ENCODE results near the gene EVI5L.

EVI5L gene

DNA sequence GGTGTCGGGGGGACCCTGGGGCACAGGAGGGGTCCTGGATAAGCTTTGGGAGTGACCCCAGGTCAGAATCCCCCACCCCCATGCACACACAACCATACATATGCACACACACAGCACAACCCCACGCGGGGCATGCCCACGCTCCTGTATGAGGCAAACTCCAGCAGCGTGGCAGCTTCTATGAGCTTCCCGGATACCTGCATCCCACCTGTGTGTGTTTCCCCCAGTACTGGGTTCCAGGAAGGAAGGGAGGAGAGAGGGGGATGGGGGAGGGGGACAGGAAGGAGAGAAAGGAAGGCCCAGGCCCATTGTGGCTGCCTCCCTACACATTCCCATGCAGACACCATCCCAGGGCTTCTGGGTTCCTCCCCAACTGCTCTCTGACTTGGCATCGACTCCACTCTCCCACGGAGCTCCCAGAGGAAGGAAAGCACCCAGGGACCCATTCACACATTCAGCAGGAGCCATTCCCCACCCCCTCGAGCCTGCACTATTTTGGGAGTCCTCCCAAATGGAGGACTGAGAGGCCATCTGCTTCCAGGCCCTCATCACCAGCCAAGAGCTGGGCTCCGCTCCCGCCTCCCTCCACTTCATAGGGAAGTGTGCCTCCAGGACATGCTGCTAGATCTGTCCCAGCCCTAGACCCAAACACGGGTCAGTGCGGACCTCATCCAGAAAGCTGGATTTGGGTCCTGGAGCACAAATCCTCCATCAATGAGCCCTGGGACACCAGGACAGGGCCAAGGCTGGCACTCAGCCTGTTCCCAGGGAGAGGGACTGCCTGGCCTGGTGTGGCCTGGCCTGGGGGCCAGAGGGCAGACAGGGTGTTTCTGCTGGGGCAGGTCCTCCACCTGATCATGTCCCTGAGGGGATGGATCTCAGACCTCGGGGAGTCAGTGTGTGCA is 30.9 kb downstream of the EVI5L start:
- no peak for DNase-seq (ENCODE audit: low spot score)

DNA sequence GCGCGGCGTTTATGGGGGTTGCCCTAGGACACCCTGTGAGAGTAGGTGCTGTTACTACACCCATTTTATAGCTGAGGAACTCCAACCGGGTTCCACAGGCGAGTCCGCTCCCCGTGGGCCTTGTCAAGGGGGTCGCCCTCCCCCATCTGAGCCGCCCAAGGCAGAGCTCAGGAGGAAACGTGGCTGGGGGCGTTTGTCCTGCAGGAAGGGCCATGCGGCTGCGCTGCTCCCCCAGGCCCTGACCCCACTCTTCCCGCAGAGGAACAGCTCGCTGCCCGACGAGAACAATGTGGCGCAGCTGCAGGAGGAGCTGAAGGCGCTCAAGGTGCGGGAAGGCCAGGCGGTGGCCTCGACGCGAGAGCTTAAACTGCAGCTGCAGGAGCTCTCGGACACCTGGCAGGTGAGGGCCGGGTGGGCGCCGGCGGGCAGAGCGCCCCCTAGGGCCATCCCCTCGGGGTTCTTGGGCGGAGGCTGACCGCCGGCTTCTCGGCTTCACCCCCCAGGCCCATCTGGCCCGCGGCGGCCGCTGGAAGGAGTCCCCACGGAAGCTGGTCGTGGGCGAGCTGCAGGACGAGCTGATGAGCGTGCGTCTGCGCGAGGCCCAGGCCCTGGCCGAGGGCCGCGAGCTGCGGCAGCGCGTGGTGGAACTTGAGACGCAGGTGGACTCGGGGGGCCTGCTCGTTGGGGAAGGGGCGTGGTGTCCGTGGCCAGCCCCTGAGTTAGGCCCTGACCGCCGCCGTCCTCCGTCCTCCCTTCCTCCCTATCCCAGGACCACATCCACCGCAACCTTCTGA is 31.8 kb downstream of the EVI5L start:
- DNase-seq (ENCODE audit: low spot score), result no peak

DNA sequence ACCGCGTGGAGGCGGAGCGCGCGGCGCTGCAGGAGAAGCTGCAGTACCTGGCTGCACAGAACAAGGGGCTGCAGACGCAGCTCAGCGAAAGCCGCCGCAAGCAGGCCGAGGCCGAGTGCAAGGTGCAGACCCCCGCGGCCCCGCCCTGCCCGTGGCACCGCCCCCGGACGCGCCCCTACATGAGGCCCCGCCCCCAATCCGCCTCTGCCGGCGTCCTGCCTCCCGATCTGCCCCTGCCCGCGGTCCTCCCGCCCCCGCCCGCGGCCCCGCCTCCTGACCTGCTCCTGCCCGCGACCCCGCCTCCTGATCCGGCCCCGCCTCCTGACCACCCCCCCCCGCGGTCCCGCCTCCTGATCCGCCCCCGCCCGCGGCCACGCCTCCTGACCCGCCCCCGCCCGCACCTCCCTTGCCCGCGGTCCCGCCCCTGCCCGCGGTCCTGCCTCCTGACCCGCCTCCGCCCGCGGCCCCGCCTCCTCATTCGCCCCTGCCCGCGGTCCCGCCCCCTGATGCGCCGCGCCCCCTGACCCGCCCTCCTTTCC is 32.5 kb downstream of the EVI5L start:
- no peak for DNase-seq (ENCODE audit: low spot score)

DNA sequence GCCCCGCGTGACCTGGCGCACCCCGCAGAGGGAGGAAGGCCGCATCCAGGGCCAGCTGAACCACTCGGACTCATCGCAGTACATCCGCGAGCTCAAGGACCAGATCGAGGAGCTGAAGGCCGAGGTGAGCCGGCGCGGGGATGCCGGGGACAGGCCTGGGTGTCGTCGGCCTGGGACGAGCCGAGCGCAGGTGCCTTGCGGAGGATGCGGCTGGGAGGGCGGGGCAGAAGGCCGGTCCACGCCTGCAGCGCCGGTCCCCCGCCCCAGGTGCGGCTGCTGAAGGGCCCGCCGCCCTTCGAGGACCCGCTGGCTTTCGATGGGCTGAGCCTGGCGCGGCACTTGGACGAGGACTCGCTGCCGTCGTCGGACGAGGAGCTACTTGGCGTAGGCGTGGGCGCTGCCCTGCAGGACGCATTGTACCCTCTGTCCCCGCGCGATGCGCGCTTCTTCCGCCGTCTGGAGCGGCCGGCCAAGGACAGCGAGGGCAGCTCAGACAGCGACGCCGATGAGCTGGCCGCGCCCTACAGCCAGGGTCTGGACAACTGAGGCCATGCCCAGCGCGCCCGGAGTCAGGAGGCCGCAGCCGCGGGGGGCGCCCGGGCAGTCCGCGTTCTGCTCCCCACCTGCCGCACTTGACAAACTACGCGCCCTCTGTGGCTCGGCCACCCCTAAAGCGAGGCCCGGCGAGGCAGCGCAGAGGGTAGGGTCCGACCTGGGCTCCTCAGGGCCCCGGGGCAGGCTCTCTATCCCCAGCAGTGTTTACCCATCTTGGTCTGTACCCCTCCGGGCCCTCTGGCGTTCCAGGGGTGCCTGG is 33.3 kb downstream of the EVI5L start:
- DNase-seq (ENCODE audit: low spot score), result no peak

DNA sequence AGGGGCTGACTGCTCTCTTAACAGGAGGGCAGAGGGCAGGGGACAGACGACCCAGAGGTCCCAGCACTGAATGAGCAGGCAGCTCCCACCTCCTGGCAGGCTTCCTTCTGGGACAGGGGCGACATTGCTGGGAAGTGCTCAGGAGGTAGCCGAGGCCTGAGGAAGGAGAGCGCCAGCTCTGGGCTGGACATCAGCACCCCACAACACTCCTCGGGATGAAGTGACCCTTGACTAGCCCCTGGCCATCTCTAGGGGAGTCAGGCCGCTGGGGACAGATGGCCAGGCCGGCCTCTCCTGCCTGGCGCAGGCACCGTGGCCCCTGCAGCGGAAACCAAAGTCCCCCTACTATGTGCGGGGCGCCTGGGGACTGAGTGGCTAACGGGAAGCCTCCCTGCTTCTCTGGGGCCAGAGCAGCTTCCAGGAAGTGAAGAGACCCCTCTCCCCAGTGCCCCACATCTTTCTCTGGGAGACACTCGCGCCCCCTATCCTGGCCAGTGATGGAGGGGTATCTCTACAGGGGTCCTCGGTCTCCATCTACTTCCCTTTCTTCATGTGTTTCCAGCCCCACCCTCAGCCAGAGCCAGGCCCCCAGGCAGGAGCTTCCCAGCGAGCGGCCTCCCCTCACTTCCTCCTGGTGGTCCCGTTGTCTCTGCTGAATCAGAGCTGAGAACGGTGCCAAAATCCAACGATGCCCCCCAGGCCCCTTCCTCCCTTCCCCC is 34.1 kb downstream of the EVI5L start:
- no peak for DNase-seq (ENCODE audit: low spot score)

DNA sequence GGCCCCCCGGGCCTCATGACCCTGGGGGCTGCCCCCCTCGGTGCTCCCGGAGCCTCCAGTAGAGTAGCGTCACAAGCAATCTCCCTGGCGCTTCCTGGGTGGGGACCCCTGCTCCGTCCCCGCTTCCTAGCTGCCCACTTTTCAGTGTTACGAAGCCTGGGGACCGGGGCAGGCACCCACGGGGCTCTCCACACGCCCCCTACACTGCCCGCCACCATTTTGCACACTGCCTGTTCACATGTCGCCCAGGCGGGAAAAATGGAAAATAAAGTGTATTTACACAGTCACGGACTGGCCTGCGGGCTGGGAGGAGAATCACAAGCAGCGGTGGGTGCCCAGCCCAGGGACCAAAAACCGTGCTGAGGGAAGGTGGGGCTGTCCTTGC is 34.7 kb downstream of the EVI5L start:
- DNase-seq (ENCODE audit: low spot score), result no peak

DNA sequence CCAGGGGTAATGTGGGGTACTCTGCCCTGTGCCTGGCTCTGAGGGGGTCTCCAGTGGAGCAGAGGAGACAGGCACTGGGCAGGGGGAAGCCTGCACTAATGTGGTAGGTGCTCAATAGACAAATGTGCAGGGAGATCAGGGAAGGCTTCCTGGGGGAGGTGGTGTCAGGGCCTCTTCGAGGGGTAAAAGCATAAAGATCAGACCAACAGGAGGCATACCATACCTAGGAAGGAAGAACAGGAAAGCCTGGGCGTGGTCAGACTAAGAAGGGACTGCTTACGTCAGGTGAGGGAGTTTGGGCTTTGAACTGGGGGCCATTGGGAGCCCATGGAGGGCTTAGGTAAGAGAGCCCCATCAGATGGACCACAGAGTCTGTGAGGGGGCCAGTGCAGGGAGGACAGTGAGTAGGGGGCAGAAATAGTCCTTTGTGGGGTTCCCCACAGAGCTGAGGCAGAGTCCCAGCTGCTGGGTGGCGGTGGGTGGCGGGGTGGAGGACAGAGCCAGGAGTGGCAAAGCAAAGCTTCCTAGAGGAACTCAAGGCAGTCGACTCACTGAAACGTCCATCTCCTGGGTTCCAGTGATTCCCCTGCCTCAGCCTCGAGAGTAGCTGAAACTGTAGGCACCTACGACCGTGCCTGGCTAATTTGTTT is 35.4 kb downstream of the EVI5L start:
- no peak for DNase-seq (ENCODE audit: low spot score)

DNA sequence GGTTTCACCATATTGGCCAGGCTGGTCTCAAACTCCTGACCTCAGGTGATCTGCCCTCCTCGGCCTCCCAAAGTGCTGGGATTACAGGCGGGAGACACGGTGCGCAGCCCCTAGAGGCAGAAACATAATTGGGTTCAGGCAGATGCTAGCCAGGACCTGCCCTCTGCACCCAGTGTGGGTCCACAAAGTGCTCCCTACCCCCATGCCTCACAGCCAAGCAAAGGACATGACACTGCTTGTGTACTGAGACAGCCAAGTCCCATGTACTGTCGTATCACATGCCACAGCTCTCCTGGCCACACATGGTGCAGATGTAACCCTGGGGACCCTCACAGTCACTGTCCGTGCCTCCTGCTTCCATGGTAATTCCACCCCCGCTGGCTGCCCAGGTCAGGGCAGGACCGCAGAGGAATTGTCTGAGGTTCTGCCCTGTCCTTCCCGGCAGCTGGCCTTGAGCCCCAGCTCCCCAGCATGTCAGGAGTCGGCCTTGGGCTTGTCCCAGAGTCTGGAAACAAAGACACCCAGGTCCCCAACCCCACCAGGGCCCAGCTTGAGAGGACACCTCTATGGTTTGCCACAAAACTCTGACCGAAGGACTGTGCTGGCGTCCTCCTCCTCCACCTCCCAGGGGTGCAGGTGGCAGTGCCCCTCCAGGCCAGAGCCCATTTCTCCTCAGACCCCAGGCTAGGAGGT is 36.5 kb downstream of the EVI5L start:
- no peak for DNase-seq (ENCODE audit: low spot score)

DNA sequence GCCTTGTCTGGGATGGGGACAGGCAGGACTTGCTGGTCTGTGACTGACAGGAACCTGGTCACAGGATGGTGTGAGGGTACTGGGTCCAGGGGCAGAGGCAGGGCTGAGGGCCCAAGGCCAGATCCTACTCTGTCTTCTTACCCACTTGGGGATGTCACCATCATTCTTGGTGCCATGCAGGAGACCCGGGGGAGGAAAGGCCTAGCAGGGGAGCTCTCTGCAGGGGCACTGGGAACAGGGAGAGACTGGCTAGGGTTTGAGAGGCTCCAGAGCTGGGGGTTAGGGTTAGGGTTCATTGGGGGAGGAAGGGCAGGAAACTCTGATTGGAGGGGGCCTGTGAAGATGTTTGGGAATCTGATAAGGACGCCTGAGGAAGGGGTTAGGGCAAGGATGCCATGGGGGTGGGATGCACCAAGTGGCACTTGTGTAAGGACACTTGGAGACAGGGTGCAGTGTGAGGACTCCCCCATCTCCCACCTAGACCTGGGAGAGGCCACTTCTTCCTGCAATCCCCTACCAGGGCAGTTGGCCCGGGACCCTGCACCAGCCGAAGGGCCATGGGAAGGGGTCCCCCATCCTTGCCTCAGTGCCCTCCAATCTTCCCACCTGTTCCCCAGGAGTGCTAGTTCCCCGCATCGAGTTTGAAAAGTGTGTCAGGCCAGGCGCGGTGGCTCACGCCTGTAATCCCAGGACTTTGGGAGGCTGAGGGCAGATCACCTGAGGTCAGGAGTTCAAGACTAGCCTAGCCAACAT is 37.2 kb downstream of the EVI5L start:
- DNase-seq (ENCODE audit: low spot score), result no peak

DNA sequence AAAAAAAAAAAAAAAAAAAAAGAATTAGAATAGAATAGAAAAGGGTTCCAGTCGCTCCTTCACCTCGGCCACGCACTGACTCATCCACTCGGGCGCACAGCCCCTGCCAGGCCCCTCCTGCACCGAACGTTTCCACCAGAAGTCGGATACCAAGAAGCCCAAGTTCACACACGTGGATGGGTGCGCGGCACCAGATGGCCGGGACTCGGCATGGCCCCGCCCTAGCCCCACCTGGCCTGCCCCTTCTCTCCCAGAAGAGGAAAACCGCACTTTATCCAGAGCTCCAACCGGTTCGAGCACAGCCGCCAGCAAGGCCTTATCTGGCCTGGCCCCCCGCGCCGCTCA is 38.3 kb downstream of the EVI5L start:
- no peak for DNase-seq (ENCODE audit: low spot score)

DNA sequence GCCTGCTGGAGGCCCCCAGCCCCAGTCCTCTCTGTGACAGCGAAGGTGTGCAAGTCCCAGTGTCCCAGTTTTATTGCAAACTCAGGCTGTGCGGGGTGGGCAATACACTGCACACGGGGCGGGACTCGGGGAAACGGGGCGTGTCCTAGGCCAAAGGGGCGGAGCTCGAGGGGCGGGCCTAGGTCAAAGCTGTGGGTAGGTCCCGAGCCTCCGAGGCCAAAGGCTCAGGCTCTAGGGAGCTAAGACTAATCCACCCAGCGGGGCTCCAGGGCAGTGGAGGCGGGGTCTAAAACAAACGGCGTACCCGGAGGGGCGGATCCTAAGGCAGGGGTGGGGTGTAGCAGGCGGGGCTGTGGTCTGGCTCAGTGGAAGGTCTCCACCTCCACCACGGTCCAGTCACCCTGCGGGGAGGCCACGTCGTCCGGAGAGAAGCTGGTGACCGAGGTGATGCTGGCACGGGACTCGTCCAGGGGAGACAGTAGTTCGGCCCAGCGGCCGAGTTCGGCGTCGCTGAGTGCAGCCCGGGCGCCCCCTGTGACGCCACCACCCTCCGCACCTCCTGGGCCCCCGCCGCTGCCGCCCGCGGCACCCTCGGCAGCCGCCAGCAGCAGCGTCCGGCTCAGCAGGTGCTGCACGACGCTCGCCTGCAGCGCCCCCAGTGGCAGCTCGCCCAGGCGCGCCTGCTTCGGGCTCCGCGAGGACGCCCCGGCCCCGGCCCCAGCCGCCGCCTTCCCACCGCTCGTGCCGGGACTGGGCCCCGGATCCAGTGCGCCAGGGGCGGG is 38.8 kb downstream of the EVI5L start:
- no peak for DNase-seq (ENCODE audit: low spot score)

DNA sequence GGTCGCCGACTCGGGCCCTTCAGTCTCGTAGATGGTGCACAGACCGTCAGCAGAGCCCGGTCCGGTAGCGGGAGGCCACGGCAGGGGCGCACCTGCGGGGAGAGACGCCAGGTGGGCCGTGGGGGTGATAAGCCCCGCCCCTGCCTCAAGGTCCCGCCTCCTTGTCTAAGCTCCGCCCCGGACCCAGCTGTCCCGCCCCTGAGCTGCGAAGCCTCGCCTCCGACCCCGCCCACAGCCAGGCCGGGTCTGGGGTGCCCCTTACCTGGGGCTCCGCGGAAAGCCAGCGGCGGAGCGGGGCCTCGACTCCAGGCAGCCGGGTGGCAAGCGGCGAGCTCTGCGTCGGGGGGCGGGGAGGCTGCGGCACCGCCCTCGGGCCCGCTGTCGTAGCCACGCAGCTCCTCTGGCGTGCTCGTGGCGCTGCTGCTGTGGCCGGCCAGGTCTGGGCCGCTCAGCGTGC is 39.5 kb downstream of the EVI5L start:
- no peak for DNase-seq (ENCODE audit: low spot score)

DNA sequence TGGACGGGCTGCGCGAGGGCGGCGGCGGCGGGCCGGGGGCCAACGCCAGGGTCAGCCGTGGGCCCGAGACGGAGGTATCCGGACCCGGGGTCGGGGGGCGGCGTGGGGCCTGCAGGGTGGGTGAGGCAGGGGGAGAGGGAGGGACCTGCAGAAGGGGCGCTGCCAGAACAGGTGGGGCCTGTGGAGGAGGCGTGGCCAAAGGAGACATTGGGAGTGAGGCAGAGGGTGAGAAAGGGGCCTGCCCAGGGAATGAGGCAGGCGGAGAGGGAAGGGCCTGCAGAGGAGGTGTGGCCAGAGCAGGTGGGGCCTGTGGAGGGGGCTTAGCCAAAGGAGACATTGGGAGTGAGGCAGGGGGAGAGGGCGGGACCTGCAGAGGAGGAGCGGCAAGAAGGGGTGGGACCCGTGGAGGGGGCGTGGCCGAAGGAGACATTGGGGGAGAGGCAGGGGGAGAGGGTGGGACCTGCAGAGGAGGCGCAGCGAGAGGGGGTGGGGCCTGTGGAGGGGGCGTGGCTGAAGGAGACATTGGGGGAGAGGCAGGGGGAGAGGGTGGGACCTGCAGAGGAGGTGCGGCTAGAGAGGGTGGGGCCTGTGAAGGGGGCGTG is 40.0 kb downstream of the EVI5L start:
- no peak for DNase-seq (ENCODE audit: low spot score)

DNA sequence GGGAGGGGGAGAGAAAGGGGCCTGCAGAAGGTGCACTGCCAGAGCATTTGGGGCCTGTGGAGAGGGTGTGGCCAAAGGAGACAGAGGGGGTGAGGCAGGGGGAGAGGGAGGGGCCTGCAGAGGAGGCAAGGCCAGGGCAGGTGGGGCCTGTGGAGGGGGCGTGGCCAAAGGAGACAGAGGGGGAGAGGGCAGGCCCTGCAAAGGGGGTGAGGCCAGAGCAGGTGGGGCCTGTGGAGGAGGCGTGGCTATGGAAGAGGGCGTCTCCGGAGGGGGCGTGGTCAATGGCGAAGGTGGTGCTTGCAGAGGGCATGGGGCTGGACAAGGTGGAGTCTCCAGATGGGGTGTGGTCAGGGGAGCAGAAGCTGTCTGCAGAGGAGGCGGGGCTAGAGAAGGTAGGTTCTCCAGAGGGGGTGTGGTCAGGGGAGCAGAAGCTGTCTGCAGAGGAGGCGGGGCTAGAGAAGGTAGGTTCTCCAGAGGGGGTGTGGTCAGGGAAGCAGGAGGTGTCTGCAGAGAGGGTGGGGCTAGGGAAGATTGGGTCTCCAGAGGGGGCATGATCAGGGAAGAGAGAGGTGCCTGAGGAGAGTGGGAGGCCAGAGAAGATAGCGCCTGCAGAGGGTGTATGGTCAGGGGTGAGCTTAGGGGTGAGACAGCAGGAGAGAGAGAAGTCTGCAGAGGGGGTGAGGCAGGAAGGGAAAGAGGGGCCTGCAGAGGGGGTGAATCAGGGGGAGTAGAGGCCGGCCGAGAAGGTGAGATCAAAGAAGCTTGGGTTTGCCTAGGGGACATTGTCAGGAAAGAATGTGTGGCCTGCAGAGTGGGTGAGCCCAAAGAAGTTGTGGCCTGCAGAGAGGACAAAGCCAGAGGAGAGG is 40.8 kb downstream of the EVI5L start:
- DNase-seq (ENCODE audit: low spot score), result no peak

DNA sequence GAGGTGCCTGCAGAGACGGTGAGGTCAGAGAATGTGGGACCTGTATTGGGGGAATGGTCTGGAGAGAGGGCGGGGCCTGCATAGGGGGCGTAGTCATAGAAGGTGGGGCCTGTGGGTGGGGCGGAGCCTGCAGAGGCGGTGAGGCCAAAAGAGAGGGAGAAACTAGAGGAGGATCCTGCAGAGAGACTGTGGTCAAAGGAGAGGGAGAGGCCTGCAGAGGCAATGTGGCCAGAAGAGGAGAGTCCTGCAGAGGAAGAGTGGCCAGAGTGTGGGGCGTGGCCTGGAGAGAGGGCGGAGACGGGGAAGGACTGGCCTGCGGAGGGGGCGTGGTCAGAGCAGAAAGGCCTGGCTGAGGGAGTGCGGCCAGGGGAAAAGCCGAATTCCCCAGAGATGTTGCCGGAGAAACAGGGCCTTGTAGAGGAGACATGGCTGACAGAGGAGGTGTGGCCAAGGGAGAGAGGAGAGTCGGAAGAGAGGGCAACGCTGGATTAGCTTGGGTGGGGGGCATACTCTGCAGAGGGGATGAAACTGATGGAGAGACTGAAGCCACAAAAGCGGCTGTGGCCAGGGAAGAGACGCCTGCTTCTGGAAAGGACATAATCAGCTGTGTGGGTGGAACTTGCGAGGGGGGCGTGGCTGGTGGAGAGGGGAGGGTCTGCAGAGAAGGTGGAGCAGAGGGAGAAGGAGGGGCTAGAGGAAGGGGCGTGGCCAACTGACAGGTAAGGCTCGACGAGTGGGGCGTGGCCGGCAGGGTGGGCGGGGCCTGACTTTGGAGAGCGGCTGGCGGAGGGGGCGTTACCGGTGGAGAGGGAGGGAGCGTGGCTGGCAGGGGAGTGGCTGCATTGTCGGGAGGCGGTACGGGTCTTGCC is 41.7 kb downstream of the EVI5L start:
- DNase-seq (ENCODE audit: low spot score), result peak; percentile 74

Measured in globus pallidus (tissue), 1 donor.